Parathyroid adenoma (tissue), 2 donors: ENCODE measurements around the gene DDB1.

Source experiments
- H2AFZ ChIP-seq: fragments of 300-600 bp; sonication (generic); one replicate; pipeline ENCODE4 v1.7.0; 2017; ENCODE audit warnings: antibody characterized with exemption, mild to moderate bottlenecking
- H3K27ac ChIP-seq: fragments of 300-600 bp; sonication (generic); one replicate; pipeline ENCODE4 v1.7.0; 2017
- H3K27me3 ChIP-seq: fragments of 300-600 bp; sonication (generic); one replicate; pipeline ENCODE4 v1.7.0; 2017; ENCODE audit warnings: low read length; ENCODE audit not compliant: control insufficient read depth, insufficient read depth
- H3K36me3 ChIP-seq: fragments of 300-600 bp; sonication (generic); one replicate; pipeline ENCODE4 v1.7.0; 2017; ENCODE audit warnings: low read length; ENCODE audit not compliant: control insufficient read depth, insufficient read depth
- H3K4me1 ChIP-seq: fragments of 300-600 bp; sonication (generic); one replicate; pipeline ENCODE4 v1.7.0; 2017; ENCODE audit warnings: control low read depth
- H3K4me2 ChIP-seq: fragments of 300-600 bp; sonication (generic); one replicate; pipeline ENCODE4 v1.7.0; 2017; ENCODE audit warnings: low read length
- H3K4me3 ChIP-seq: fragments of 300-600 bp; sonication (generic); one replicate; pipeline ENCODE4 v1.7.0; 2017; ENCODE audit warnings: low read depth, low read length
- H3K79me2 ChIP-seq: fragments of 300-600 bp; sonication (generic); one replicate; pipeline ENCODE4 v1.7.0; 2017; ENCODE audit warnings: control low read depth
- H3K9ac ChIP-seq: fragments of 300-600 bp; sonication (generic); one replicate; pipeline ENCODE4 v1.7.0; 2017; ENCODE audit warnings: mild to moderate bottlenecking
- H3K9me3 ChIP-seq: fragments of 300-600 bp; sonication (generic); one replicate; pipeline ENCODE4 v1.7.0; 2017; ENCODE audit warnings: low read length; ENCODE audit not compliant: control insufficient read depth
- TF ChIP-seq, protein P1 (sequence below): fragments of 300-600 bp; sonication (generic); IDR thresholded peaks from one replicate; pipeline ENCODE4 v1.7.0; 2017; ENCODE audit warnings: antibody characterized with exemption, mild to moderate bottlenecking
- donor health status: primary hyperparathyroidism.

The DDB1 gene

DNA sequence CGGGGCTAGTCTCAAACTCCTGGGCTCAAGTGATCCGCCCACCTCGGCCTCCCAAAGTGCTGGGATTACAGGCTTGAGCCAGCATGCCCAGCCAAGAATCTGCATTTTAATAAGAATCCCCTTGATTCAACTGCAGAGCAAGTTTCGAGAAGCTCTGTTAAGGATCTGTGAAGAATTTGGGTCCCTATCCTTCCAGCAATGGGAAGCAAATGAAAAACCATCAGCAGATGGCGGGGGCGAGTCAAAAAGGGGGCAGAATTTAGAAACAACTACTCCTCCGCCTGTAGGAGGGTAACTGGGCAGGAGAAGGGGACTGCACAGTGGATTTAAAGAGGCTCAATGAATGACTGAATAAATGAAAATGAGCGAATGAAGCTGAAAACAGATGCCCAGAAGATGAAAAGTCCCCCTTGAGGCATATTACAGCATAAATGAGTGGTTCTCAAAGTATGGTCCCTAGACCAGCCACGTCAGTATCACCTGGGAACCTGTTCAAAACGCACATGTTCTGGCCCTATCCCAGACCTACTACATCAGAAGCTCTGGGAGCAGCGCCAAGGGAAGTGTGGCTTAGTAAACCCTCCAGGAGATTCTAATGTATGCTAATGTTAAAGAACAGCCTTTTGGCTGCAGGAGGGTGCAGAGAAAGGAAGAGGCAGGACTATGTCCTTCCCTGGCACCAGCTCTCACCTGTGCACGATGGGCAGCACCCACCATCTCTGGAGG lies 52.8 kb downstream of the DDB1 start:
- Histone ChIP-seq H3K27me3 (no peaks in the 10 kb centered on the region), H3K4me2 (no peak overlapping the region), H3K79me2 (no peaks in the 10 kb centered on the region), H3K36me3 (no peaks in the 10 kb centered on the region), H3K9me3 (no peaks in the 10 kb centered on the region), H3K4me3 (no peak overlapping the region), H3K27ac (no peak overlapping the region), H3K9ac (no peak overlapping the region), H3K4me1 (no peaks in the 10 kb centered on the region), H2AFZ (no peak overlapping the region)
- TF ChIP-seq, protein P1, sequence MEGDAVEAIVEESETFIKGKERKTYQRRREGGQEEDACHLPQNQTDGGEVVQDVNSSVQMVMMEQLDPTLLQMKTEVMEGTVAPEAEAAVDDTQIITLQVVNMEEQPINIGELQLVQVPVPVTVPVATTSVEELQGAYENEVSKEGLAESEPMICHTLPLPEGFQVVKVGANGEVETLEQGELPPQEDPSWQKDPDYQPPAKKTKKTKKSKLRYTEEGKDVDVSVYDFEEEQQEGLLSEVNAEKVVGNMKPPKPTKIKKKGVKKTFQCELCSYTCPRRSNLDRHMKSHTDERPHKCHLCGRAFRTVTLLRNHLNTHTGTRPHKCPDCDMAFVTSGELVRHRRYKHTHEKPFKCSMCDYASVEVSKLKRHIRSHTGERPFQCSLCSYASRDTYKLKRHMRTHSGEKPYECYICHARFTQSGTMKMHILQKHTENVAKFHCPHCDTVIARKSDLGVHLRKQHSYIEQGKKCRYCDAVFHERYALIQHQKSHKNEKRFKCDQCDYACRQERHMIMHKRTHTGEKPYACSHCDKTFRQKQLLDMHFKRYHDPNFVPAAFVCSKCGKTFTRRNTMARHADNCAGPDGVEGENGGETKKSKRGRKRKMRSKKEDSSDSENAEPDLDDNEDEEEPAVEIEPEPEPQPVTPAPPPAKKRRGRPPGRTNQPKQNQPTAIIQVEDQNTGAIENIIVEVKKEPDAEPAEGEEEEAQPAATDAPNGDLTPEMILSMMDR = no peak

DNA sequence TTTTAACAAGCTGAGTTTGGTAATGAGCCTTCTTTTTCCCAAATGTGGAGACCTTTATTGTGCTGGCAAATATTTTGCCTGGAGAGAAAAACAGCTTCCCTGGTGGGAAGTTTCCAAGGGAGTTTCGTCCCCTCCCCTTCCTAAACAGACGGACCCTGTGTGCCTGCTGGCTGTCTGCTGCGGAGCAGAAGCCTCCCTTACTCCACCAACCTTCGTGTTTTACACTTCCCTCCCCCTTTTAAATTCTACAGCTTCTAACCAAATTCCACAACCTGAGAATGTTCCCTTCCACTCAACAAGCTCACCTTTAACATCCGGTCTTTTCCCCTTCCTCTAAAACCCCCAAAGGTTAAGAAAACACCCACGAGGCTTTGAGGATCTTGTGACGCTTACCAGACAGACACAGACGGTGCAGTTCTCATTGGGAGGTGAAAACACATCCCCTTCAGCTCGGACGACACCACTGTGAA lies 54.9 kb downstream of the DDB1 start:
- Histone ChIP-seq H3K9ac (no peak overlapping the region), H3K4me1 (no peaks in the 10 kb centered on the region), H3K79me2 (no peaks in the 10 kb centered on the region), H3K27me3 (no peaks in the 10 kb centered on the region), H3K27ac (no peak overlapping the region), H3K9me3 (no peaks in the 10 kb centered on the region), H3K36me3 (no peaks in the 10 kb centered on the region), H2AFZ (no peak overlapping the region), H3K4me2 (no peak overlapping the region), H3K4me3 (no peak overlapping the region)
- TF ChIP-seq, protein P1 = no peak

DNA sequence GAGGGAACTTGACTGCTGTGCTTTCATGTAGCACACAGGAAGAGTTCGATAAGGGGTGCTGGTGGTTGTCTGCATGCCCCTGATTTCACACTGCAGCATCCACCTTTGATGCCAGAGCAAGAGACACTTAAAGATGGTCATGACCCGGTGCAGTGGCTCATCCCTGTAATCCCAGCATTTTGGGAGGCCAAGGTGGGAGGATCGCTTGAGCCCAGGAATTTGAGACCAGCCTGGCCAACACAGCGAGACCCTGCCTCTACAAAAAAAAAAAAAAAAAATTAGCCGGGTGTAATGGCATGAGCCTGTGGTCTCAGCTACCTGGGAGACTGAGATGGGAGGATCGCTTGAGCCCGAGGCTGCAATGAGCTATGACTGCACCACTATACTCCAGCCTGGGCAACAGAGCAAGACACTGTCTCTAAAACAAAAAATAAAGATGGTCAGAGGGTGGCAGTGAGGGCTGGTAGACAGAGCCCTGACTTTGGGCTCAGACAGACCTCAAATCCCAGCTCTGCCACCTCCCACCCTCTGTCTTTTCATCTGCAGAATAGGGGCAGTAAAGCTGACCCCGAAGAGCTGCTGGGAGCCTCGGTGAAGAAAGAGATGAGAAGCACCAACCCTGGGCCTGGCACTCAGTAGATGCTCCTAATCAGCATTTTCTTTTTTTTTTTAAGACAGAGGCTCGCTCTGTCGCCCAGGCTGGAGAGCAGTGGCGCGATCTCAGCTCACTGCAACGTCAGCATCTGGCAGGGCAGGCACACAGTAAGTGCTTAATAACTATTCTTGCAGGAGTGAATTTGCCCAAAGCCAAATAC lies 55.5 kb downstream of the DDB1 start:
- Histone ChIP-seq H3K36me3 (no peaks in the 10 kb centered on the region), H3K9me3 (no peaks in the 10 kb centered on the region), H3K4me1 (no peaks in the 10 kb centered on the region), H2AFZ (no peak overlapping the region), H3K79me2 (no peaks in the 10 kb centered on the region), H3K27me3 (no peaks in the 10 kb centered on the region), H3K4me3 (no peak overlapping the region), H3K9ac (no peak overlapping the region), H3K27ac (no peak overlapping the region), H3K4me2 (no peak overlapping the region)
- TF ChIP-seq, protein P1 = no peak

DNA sequence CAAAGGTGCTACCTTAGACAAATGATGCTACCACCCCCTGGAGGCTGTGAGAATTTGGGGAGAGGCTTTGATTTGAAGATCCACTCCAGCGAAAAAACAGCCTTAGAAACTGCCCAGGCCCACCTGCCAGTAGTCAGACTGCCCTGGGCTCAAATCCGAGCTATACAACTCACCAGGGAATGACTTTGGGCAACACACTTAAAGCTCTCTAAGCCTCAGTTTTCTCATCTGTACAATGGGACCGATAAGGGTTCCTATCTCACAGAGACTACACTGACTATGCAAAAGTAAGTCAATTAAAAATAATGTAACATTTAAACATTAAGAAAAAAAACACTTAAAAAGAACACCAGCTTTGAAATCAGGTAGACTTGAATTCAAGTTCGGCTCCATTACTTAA lies 57.7 kb downstream of the DDB1 start:
- no peaks in the 10 kb centered on the region for H3K79me2 ChIP-seq
- no peak overlapping the region for H3K9ac ChIP-seq
- H3K4me2 ChIP-seq = no peak overlapping the region
- H3K27me3 ChIP-seq = no peaks in the 10 kb centered on the region
- no peaks in the 10 kb centered on the region for H3K36me3 ChIP-seq
- no peak overlapping the region for H2AFZ ChIP-seq
- TF ChIP-seq, protein P1 = no peak
- no peaks in the 10 kb centered on the region for H3K9me3 ChIP-seq
- no peaks in the 10 kb centered on the region for H3K4me1 ChIP-seq
- H3K27ac ChIP-seq = no peak overlapping the region
- H3K4me3 ChIP-seq = no peak overlapping the region
